ENCODE results near the gene LAD1.

Gene LAD1

DNA sequence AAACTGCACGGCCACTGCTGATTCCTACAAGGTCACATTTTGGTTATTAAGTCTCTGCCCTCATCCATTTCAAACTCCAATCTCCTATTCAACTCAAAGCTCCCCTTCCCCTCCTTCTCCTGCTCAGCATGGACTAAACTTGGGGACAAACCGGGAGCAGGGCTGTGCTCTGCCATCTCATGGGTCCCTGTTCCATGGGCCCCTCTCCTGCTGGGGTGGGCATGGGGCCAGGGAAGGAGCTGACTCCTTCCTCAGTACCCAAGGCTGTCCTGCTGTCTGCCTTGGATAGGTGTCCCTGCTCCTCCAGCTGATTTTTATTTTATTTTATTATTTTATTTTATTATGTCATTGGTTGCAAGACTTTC, 48.8 kb downstream of the LAD1 start:
- CTCF ChIA-PET = interaction anchor here (0.6 to 1.3 kb wide), 4 partner anchors 26 to 361 kb away, joined by 3 to 4 read pairs (median 3); no protein-coding TSS in a partner anchor
- no peak for TF ChIP-seq SUZ12 (IDR thresholded peaks at IDR 0.05)
- no peak for TF ChIP-seq PKNOX1 (IDR thresholded peaks at IDR 0.05)
- no peak for TF ChIP-seq CTBP1 (IDR thresholded peaks at IDR 0.05; ENCODE audit: borderline replicate concordance)
- TF ChIP-seq HDGF (IDR thresholded peaks at IDR 0.05; ENCODE audit: borderline replicate concordance) = no peak
- no peak for TF ChIP-seq ZNF384 (IDR thresholded peaks at IDR 0.05)
- TF ChIP-seq FOXK2 (IDR thresholded peaks at IDR 0.05) = no peak
- no peak for TF ChIP-seq L3MBTL2 (conservative IDR thresholded peaks at IDR 0.05)
- DNase-seq (ENCODE audit: extremely low spot score) = no peak
- POLR2A ChIA-PET = no interaction called here

DNA sequence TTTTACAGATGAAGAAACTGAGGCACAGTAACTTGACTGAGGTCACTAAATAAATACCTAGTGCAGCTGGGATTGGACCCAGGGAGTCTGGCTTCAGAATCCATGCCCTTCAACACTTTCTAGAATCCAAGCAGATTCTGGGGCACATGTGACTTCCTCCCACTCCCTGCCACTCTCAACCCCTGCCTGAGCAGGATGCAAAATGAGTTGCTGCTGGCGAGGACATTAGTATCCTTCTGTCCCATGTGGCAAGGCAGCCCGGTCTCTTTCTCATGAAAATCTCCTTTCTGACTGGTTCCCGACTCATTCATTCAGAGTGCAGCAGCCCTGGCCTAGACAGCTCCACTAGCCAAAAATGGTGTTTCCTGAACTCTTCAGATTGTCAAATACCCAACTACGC, 50.0 kb downstream of the LAD1 start:
- ChIA-PET POLR2A (no interaction called here), CTCF (interaction anchor here (2.1 kb wide), 1 partner anchor 95 kb away, joined by 5 read pairs; no protein-coding TSS in a partner anchor)
- TF ChIP-seq FOXK2 (IDR thresholded peaks at IDR 0.05) (no peak), SP1 (IDR thresholded peaks at IDR 0.05) (no peak), ZNF384 (IDR thresholded peaks at IDR 0.05) (no peak), SUZ12 (IDR thresholded peaks at IDR 0.05) (no peak), CTBP1 (IDR thresholded peaks at IDR 0.05; ENCODE audit: borderline replicate concordance) (no peak), LEF1 (IDR thresholded peaks at IDR 0.05; ENCODE audit: borderline replicate concordance) (no peak), NFRKB (IDR thresholded peaks at IDR 0.05) (no peak), FOXM1 (IDR thresholded peaks at IDR 0.05; ENCODE audit: borderline replicate concordance) (no peak), BHLHE40 (IDR thresholded peaks at IDR 0.05; ENCODE audit: borderline replicate concordance) (no peak), HDGF (IDR thresholded peaks at IDR 0.05; ENCODE audit: borderline replicate concordance) (no peak), ARNT (IDR thresholded peaks at IDR 0.05) (no peak), ELF4 (IDR thresholded peaks at IDR 0.05) (no peak), PKNOX1 (IDR thresholded peaks at IDR 0.05) (no peak), TARDBP (IDR thresholded peaks at IDR 0.05) (no peak), L3MBTL2 (conservative IDR thresholded peaks at IDR 0.05) (no peak)
- no peak for DNase-seq (ENCODE audit: extremely low spot score)

- ChIA-PET CTCF (interaction anchor here (0.7 to 2.8 kb wide), 7 partner anchors 13 to 94 kb away, joined by 3 to 10 read pairs (median 4); no protein-coding TSS in a partner anchor), POLR2A (no interaction called here)
- no peak for TF ChIP-seq ARNT (IDR thresholded peaks at IDR 0.05)
- no peak for TF ChIP-seq FOXA1 (IDR thresholded peaks at IDR 0.05)
- no peak for TF ChIP-seq L3MBTL2 (conservative IDR thresholded peaks at IDR 0.05)
- no peak for TF ChIP-seq CTBP1 (IDR thresholded peaks at IDR 0.05; ENCODE audit: borderline replicate concordance)
- TF ChIP-seq ELF4 (IDR thresholded peaks at IDR 0.05) = no peak
- no peak for TF ChIP-seq FOXM1 (IDR thresholded peaks at IDR 0.05; ENCODE audit: borderline replicate concordance)
- TF ChIP-seq FOXK2 (IDR thresholded peaks at IDR 0.05) = no peak
- no peak for TF ChIP-seq SUZ12 (IDR thresholded peaks at IDR 0.05)
- no peak for TF ChIP-seq HDGF (IDR thresholded peaks at IDR 0.05; ENCODE audit: borderline replicate concordance)
- TF ChIP-seq BHLHE40 (IDR thresholded peaks at IDR 0.05; ENCODE audit: borderline replicate concordance) = no peak
- TF ChIP-seq NFRKB (IDR thresholded peaks at IDR 0.05) = no peak
- no peak for TF ChIP-seq LEF1 (IDR thresholded peaks at IDR 0.05; ENCODE audit: borderline replicate concordance)
- TF ChIP-seq TARDBP (IDR thresholded peaks at IDR 0.05) = no peak
- TF ChIP-seq PKNOX1 (IDR thresholded peaks at IDR 0.05) = no peak
- no peak for TF ChIP-seq ZNF384 (IDR thresholded peaks at IDR 0.05)
- no peak for TF ChIP-seq SP1 (IDR thresholded peaks at IDR 0.05)
- peak; percentile 83 for DNase-seq (ENCODE audit: extremely low spot score)
These were observed 50.9 kb downstream of the LAD1 start for GRCh38 chr1:201348211-201348566.

- ChIA-PET CTCF (interaction anchor here (0.6 to 2.8 kb wide), 11 partner anchors 13 to 93 kb away, joined by 3 to 10 read pairs (median 3); no protein-coding TSS in a partner anchor), POLR2A (no interaction called here)
- TF ChIP-seq LEF1 (IDR thresholded peaks at IDR 0.05; ENCODE audit: borderline replicate concordance) (no peak), FOXA1 (IDR thresholded peaks at IDR 0.05) (no peak), FOXM1 (IDR thresholded peaks at IDR 0.05; ENCODE audit: borderline replicate concordance) (no peak), SP1 (IDR thresholded peaks at IDR 0.05) (no peak), FOXK2 (IDR thresholded peaks at IDR 0.05) (no peak), TARDBP (IDR thresholded peaks at IDR 0.05) (no peak), HDGF (IDR thresholded peaks at IDR 0.05; ENCODE audit: borderline replicate concordance) (no peak)
- DNase-seq (ENCODE audit: extremely low spot score) = no peak
These were observed 51.5 kb downstream of the LAD1 start for GRCh38 chr1:201347498-201348210.

DNA sequence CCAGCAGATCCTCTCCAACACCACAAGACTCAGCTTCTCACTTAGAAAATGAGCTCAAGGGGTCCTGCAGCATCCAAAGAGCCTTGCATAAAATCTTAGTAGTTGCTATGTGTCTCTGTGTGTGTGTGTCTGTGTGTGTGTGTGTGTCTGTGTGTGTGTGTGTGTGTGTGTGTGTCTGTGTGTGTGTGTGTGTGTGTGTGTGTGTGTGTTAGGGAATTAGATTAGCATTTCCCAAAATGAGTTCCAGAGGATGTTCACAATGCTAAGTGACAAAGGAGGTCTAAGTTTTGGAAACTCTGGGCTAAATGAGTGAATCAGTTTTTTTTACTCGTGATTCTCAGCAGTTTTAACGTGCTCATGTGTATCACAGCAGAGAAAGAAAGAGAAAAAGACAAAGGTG, 52.1 kb downstream of the LAD1 start:
- TF ChIP-seq TARDBP (IDR thresholded peaks at IDR 0.05) = no peak
- TF ChIP-seq ARNT (IDR thresholded peaks at IDR 0.05) = no peak
- no peak for TF ChIP-seq SUZ12 (IDR thresholded peaks at IDR 0.05)
- POLR2A ChIA-PET = no interaction called here
- CTCF ChIA-PET = interaction anchor here (0.6 to 2.8 kb wide), 7 partner anchors 14 to 90 kb away, joined by 3 to 10 read pairs (median 3); no protein-coding TSS in a partner anchor

DNA sequence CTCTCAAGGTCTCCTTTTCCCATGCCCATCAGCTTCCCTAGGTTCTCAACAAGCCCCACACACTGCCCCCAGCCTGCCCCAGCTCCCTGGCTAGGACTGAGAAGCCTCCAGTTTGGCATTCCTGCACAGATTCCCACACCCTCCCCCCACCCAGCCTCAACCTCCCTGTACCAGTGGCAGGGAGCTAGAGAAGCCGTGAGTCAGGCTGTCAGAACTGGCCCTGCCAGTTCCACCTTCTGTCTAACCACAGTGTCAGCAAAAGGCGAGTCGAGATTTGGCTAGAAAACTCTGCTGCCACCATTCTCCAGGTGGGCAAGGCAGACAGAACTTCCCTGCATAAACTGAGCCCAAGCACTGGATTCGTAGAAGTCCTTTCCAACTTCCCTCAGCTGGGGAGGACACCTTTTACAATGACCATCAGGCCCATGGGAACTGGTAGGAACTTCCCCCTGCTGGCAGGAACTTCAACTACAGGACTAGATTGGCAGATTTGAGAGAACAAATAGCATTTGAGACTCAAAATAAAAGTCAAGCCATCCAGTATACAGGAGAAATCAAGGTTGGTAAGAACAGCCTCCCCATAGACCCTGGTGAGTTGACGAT, 52.7 kb downstream of the LAD1 start:
- CTCF ChIA-PET = interaction anchor here (0.8 to 2.8 kb wide), 6 partner anchors 15 to 82 kb away, joined by 3 to 10 read pairs (median 4); no protein-coding TSS in a partner anchor
- TF ChIP-seq PKNOX1 (IDR thresholded peaks at IDR 0.05) (0 out of 2 replicates have a peak, but pooled peaks have one; percentile 24), FOXA1 (IDR thresholded peaks at IDR 0.05) (no peak)
- POLR2A ChIA-PET = no interaction called here
- DNase-seq (ENCODE audit: extremely low spot score) = peak; percentile 63

More for the DNA sequence above, 52.1 kb downstream of the LAD1 start:
- DNase-seq (ENCODE audit: extremely low spot score) = no peak

Measured in HEK293T (cell line).